ENCODE data around the gene KDR.

The KDR gene

GRCh38 chr4:55125087-55125721 lies at the start of gene KDR:
Gene KDR, minus strand, starts transcription at chr4:55125595. Its CDS starts 302 bp downstream, at chr4:55125293.
- no peak for TF ChIP-seq CTCF (IDR thresholded peaks at IDR 0.05)

- TF ChIP-seq CTCF (IDR thresholded peaks at IDR 0.05), result no peak
Measured at GRCh38 chr4:55173580-55173979, 48.2 kb upstream of the KDR start.

GRCh38 chr4:55172694-55173287 lies 47.4 kb upstream of the KDR start:
- no peak for TF ChIP-seq CTCF (IDR thresholded peaks at IDR 0.05)

- no peak for TF ChIP-seq CTCF (IDR thresholded peaks at IDR 0.05)
Measured at GRCh38 chr4:55170462-55170861, 45.1 kb upstream of the KDR start.

GRCh38 chr4:55169352-55169961 lies 44.1 kb upstream of the KDR start:
- no peak for TF ChIP-seq CTCF (IDR thresholded peaks at IDR 0.05)

GRCh38 chr4:55162396-55162795 lies 37.0 kb upstream of the KDR start:
- TF ChIP-seq CTCF (IDR thresholded peaks at IDR 0.05), result no peak

- no peak for TF ChIP-seq CTCF (IDR thresholded peaks at IDR 0.05)
Measured at GRCh38 chr4:55161739-55162138, 36.3 kb upstream of the KDR start.

Measured in LNCAP (cell line).